Activated T-helper 1 cell treated with anti-CD3 and anti-CD28 coated beads, Interleukin-2, amount 50 U/mL, for 16 hours (primary cell): ENCODE measurements around the gene TPMT.
"Not testable (repeated sequence)": the region's sequence is repeated elsewhere in the genome, so short reads cannot be mapped to it uniquely, and the experiment has no call there.

Source experiments
- DNase-seq, 2 donors: peaks; one replicate each; pipeline ENCODE4 v3.0.0-alpha.2; 2020; ENCODE audit warnings: low read depth in 1 of 2, low spot score in 1 of 2

TPMT gene

GRCh38 chr6:18155864-18156421 lies 1.1 kb upstream of the TPMT start:
- peak; percentile 18 to 26 for DNase-seq

GRCh38 chr6:18155150-18155863 lies 430 bp upstream of the TPMT start, which contains the start of gene KDM1B:
Gene KDM1B, plus strand, starts transcription at chr6:18155422. Its CDS starts 4,474 bp downstream, at chr6:18159896.
- peak; percentile 96 to 99 for DNase-seq

GRCh38 chr6:18153311-18153703 lies 1.6 kb downstream of the TPMT start:
- DNase-seq, result no peak

GRCh38 chr6:18151801-18152200 lies 3.1 kb downstream of the TPMT start:
- no peak for DNase-seq

GRCh38 chr6:18151391-18151790 lies 3.5 kb downstream of the TPMT start:
- not testable (repeated sequence) for DNase-seq

- DNase-seq, result no peak
Observed at GRCh38 chr6:18148304-18149025, 6.4 kb downstream of the TPMT start.

- DNase-seq, result no peak
Observed at GRCh38 chr6:18147616-18148015, 7.3 kb downstream of the TPMT start.

GRCh38 chr6:18147160-18147559 lies 7.7 kb downstream of the TPMT start:
- no peak for DNase-seq

GRCh38 chr6:18142591-18142861 lies 12.4 kb downstream of the TPMT start:
- DNase-seq, result no peak

GRCh38 chr6:18141805-18142590 lies 12.9 kb downstream of the TPMT start:
- no peak for DNase-seq

- no peak for DNase-seq
Observed at GRCh38 chr6:18139935-18140621, 14.8 kb downstream of the TPMT start.

- DNase-seq, result no peak
Observed at GRCh38 chr6:18138906-18139305, 16.0 kb downstream of the TPMT start.

- no peak for DNase-seq
Observed at GRCh38 chr6:18136260-18136659, 18.6 kb downstream of the TPMT start.

GRCh38 chr6:18135171-18135570 lies 19.7 kb downstream of the TPMT start:
- no peak for DNase-seq

- no peak for DNase-seq
Observed at GRCh38 chr6:18132346-18132745, 22.5 kb downstream of the TPMT start.

GRCh38 chr6:18126121-18126520 lies 28.8 kb downstream of the TPMT start:
- no peak for DNase-seq

GRCh38 chr6:18122128-18123093 lies 32.5 kb downstream of the TPMT start, which contains the start of gene NHLRC1:
Gene NHLRC1, minus strand, starts transcription at chr6:18122677. Its CDS starts 71 bp downstream, at chr6:18122606.
- peak; percentile 50 to 56 for DNase-seq

GRCh38 chr6:18121580-18122127 lies 33.2 kb downstream of the TPMT start:
- DNase-seq, result no peak

- no peak for DNase-seq
Observed at GRCh38 chr6:18119236-18119635, 35.6 kb downstream of the TPMT start.

GRCh38 chr6:18118330-18118729 lies 36.5 kb downstream of the TPMT start:
- DNase-seq, result no peak
